Fibroblast of skin of left quadriceps (primary cell): ENCODE measurements around the gene ADCK1.
A peak's percentile ranks its signal among the peaks of the same experiment; 100 is the strongest.
"Not testable (repeated sequence)": the region's sequence is repeated elsewhere in the genome, so short reads cannot be mapped to it uniquely, and the experiment has no call there.

ENCODE experiments used
- DNase-seq, 2 experiments: peaks; one replicate each; pipeline ENCODE4 v3.0.0-alpha.2; 2013; ENCODE audit warnings: low read depth in 2 of 2

The ADCK1 gene, protein sequence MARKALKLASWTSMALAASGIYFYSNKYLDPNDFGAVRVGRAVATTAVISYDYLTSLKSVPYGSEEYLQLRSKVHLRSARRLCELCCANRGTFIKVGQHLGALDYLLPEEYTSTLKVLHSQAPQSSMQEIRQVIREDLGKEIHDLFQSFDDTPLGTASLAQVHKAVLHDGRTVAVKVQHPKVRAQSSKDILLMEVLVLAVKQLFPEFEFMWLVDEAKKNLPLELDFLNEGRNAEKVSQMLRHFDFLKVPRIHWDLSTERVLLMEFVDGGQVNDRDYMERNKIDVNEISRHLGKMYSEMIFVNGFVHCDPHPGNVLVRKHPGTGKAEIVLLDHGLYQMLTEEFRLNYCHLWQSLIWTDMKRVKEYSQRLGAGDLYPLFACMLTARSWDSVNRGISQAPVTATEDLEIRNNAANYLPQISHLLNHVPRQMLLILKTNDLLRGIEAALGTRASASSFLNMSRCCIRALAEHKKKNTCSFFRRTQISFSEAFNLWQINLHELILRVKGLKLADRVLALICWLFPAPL

DNA sequence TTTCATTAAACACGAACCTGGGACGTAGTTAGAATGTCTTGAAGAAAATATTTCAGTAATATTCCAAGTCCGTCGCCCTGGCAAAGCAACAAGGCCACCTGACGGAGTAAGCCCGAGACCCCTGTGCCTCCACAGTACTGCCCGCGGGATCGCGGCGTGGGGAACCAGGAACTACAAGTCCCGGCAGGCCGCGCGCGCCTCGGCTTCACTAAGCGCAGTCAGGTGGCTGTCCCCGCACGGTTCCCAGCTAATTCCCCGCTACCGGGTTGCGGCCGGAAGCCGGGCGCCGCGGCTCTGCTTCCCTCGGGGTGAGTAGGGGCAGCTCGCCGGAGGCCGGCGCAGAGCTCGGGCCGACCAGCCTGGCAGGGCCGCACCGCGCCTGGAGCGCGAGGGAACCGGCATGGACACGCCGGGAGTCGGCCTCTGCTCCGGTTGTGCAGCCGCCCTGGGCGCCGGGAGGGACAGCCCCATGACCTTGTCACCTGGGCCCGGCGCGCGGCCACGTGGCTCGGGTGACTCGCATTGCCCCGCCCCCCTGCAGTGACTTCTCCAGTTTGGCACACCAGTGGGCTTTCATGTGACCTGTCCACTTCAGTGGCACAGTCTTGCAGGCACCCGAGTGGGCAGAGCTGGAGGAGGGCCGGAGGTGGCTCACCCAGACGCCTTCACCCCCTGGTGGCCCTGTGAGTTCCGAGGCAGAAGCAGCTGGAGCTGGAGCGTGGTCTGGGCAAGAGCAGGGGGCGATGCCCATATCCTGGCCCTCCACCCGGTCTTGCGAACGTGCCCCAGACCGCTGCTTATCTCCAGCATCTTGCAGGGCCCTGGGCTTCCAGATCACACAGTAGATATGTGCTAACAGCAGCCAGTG, at the start of gene ADCK1:
ADCK1 (plus strand) TSS at position 247 of the 868 bp plus-strand sequence. CDS start 18,870 bp downstream, outside the sequence.
- DNase-seq, result peak; percentile 20 to 33

- no peak for DNase-seq
These were observed 47.6 kb upstream of the ADCK1 start for GRCh38 chr14:77752266-77752665.

DNA sequence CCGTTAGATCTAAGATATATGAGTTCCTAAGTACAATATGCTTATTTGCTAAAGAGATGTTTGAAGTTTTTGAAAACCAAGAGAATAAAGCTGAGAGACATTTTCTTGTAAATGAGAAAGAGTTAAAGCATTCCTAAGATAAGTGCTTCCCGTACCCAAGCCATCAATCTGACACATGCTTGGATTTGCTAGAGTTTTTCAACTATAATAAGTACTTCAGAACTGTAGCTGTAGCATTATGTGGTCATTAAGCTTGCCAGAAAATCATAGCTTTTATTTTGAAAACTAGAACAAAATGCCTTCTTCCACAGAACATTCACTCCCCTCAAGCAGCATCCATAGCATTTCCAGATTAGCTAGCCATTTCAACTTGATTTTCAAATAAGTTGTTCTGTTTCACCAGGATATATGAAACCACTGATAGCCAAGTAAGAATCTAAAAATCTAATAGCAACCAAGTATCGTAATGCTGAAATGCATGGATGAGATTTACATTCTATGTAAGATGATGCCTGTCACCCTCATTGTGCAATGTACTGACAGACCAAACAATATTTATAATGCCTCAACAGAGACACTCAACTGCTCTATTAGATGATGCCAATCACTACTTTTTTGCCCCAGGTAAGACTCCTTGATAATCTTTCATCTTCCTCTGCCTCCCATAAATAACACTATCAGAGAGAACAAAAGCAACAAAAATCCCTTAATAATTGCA, 47.0 kb upstream of the ADCK1 start:
- no peak for DNase-seq

DNA sequence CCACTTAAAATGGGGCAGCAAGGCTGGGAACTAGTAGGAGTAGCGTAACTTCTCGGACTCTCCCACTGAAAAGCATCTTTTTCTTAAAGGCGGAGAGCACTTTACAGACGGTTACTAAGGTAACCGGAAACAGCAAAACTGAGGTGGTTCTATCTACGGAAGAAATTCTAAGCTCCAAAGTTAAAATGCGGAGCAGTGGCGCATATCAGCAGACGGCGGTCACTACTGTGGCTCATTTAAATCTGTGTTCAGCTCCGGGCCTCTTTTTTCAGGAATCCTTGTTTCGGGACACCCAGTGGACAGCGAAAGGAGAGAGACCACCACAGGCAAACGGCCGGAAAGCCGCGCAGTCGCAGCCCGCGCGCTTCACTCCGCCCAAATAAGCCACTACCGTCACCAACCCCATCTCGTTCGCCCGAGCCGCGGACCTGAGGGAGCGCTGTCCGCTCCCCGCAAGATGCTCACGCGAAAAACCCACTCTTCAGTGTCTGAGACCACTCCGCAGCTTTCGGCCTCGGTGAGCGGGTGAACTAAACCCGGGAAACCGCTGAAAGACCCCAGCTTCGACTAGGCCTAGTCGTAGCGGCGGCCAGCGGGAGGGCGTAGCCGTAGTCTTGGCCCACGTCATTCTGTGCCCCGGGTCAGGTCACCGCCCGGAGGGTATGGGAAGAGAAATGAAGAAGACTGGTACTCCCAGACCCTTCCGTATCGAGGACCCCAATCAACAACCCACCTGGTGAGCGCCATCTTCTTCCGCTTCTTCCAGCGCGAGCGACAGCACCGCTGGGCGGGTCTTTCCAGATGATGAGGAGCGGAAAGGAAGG, 39.3 kb upstream of the ADCK1 start, which contains the start of gene SNW1:
SNW1 (minus strand) TSS at position 776 of the 824 bp plus-strand sequence; CDS start at position 747, 29 bp downstream.
- DNase-seq, result peak; percentile 80 to 83

GRCh38 chr14:77761205-77761931, 38.5 kb upstream of the ADCK1 start:
- DNase-seq, result peak; percentile 20

DNA sequence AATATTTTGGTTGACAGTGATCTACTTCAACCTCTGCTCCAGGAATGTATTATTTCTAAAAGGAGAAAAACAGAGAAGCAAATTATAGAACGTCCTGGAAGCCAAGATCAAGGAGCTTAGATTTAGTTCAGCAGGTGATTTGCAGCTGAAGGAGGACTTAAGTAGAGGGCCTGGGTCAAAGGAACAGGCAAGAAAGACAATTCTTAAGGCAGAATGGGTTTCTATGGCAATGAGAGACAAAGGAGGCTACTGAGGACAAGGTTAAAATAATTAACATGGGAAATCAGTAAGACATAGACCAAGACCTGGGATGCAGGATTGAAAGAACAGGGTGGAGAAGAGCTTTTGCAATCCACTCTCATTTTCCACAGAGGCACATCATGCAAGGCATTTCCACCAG, 36.6 kb upstream of the ADCK1 start:
- no peak for DNase-seq

DNA sequence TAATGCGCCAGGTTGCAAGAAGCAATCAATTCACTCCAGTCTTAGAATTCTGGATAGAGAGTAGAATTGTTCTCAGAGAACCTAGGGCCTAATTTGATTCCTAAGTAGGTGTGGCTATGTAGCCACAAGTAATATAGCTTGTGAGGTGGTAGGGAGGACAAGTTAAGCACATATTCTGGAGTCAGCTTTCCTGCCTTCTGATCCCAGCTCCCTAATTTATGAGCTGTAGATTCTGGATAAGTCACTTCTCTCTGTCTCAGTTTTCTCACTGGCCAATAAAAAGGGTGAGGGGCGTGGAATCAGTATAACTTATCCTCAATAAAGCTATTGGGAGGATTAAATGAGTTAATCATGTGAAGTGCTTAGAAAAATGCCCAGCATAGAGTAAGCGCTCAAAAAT, 35.9 kb upstream of the ADCK1 start:
- no peak for DNase-seq

- DNase-seq, result not testable (repeated sequence)
These were observed 31.4 kb upstream of the ADCK1 start for GRCh38 chr14:77768442-77769069.

GRCh38 chr14:77773966-77774365, 25.9 kb upstream of the ADCK1 start:
- DNase-seq, result not testable (repeated sequence)

DNA sequence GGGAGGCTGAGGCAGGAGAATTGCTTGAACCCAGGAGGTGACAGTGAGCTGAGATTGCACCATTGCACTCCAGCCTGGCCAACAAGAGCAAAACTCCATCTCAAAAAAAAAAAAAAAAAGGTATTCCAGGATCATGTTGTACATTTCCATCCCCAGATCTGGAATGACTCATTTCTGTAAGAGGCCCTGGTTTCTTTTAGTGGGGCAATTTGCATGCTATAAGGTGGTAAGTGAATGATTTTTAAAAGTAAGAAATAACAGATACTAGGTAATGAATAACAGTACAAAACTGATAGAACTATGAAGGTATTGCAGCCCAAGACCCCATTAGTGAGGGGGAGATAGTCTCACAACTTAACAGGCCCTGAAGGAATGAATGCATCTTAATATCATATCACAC, 17.7 kb upstream of the ADCK1 start:
- DNase-seq, result no peak

- no peak for DNase-seq
These were observed 13.8 kb upstream of the ADCK1 start for GRCh38 chr14:77786148-77786547.

DNA sequence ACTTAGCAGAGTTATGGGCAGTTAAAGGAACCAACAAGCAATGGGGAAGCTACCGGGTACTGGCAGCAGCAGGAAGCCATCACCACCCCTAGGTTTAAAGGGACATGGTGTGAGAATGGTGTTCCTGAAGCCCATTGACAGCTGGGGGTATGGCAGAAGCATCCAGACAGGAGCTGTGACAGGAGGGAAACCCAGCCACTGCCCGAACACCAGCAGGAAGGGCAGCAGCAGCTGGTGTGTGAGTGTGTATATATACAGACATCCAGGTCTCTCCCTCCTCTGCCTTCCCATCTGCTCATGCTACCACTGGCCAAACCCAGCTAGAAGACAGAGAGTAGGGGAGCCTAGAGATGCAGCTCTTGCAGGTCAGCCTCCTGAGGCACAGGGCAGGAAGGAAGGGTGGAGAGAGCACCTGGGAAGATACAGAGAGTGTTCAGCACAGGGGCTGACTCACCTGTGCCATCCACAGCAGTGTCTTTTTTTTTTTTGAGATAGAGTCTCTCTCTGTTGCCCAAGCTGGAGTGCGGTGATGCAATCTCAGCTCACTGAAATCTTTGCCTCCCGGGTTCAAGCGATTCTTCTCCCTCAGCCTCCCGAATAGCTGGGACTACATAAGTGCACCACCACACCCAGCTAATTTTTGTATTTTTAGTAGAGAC, 9.2 kb upstream of the ADCK1 start:
- DNase-seq, result no peak

- no peak for DNase-seq
These were observed 8.7 kb upstream of the ADCK1 start for GRCh38 chr14:77791225-77791600.

DNA sequence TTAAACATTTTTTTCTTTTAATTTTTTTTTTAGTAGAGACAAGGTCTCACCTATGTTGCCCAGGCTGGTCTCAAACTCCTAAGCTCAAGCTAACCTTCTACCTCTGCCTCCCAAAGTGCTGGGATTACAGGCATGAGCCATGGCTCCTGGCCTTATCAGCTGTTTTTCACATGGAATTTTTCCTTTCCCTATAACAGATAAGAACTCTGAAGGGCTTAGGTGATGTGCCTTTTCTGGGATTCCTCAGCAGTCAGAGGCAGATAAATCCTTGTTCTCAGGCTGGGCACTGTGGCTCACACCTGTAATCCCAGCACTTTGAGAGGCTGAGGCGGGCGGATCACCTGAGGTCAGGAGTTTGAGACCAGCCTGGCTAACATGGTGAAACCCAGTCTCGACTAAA, 6.7 kb upstream of the ADCK1 start:
- not testable (repeated sequence) for DNase-seq

GRCh38 chr14:77794357-77794756, 5.6 kb upstream of the ADCK1 start:
- DNase-seq, result no peak

DNA sequence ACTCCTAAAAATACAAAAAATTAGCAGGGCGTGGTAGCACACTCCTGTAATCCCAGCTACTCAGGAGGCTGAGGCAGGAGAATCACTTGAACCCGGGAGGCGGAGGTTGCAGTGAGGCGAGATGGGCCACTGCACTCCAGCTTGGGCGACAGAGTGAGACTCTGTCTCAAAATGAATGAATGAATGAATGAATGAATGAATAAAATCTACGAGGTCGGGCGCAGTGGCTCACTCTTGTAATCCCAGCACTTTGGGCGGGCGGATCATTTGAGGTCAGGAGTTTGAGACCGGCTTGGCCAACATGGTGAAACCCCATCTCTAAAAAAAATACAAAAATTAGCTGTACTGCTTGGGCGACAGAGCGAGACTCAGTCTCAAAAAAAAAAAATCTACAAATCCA, 453 bp upstream of the ADCK1 start:
- not testable (repeated sequence) for DNase-seq

DNA sequence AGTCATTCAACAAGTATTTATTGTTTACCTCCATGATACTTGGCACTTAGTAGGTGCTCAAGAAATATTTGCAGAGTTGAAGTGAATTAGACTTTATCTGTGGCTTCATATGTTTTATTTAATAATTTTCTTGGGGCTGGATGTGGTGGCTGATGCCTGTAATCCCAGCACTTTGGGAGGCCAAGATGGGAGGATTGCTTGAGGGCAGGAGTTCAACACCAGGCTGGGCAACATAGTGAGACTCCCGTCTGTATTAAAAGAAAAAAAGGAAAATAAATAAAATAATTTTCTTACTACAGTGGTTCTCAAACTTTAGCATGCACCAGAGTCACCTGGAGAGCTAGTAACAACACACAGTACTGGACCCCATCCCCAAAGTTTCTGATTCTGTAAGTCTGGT, 905 bp downstream of the ADCK1 start:
- no peak for DNase-seq

DNA sequence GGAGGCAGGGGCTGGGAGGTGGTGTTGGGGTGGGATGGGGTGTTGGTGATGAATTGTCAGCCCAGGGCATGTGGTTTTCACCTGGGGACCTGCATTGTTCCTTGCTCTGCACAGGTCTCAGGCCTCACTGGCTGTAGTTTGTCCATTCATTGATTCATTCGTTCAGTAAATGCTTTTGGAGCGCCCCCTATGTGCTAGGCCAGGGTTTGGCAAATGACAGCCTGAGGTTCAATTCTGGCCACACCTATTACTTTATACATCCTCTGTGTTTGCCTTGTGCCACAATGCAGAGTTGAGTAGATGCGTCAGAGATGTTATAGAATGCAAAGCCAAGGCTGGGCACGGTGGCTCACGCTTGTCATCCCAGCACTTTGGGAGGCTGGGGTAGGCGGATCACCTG, 4.7 kb downstream of the ADCK1 start:
- no peak for DNase-seq

DNA sequence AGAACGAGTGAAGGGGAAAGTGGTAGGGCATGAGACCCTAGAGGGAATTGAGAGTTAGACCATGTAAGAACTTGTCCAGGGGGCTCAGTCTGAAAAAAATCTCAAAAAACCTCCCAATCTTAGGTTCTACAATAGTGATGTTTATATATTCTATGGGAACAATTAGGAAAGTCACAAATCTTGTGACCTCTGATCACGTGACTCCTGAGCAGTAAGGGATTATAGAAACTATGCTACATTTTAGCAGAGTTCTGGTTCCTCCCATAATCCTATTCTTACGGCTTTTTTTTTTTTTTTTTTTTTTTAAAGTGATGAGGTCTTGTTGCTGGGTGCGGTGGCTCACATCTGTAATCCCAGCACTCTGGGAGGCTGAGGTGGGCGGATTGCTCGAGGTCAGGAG, 5.8 kb downstream of the ADCK1 start:
- no peak for DNase-seq
